Mononuclear cell (primary cell): ENCODE measurements around the gene SV2C. TPM values are rescaled to one million over a fixed set of nuclear protein-coding genes. Genes with fewer than 3 reads are reported as not detected.

ENCODE experiments used
- H3K27me3 ChIP-seq: 2 replicates; pipeline ENCODE4 v1.6.0; 2011; ENCODE audit warnings: low read length, control low read depth; ENCODE audit not compliant: insufficient read depth
- H3K4me1 ChIP-seq: 2 replicates; pipeline ENCODE4 v1.5.1; 2011; ENCODE audit warnings: mild to moderate bottlenecking, low read length, control low read depth; ENCODE audit not compliant: insufficient read depth
- H3K4me3 ChIP-seq: 2 replicates; pipeline ENCODE4 v1.5.1; 2011; ENCODE audit warnings: mild to moderate bottlenecking, low read length, moderate library complexity
- H3K9me3 ChIP-seq: 2 replicates; pipeline ENCODE4 v1.5.1; 2011; ENCODE audit warnings: low read depth, mild to moderate bottlenecking, control low read depth, low read length
- total RNA-seq: library from RNA; depleted of rRNA; stranded (reverse); fragments of >200 nt; gene quantifications from one replicate; pipeline ENCODE4 v1.2.3, GENCODE V29; 2012

The SV2C gene
- total RNA-seq, 1 donor, result under 0.01 TPM

DNA sequence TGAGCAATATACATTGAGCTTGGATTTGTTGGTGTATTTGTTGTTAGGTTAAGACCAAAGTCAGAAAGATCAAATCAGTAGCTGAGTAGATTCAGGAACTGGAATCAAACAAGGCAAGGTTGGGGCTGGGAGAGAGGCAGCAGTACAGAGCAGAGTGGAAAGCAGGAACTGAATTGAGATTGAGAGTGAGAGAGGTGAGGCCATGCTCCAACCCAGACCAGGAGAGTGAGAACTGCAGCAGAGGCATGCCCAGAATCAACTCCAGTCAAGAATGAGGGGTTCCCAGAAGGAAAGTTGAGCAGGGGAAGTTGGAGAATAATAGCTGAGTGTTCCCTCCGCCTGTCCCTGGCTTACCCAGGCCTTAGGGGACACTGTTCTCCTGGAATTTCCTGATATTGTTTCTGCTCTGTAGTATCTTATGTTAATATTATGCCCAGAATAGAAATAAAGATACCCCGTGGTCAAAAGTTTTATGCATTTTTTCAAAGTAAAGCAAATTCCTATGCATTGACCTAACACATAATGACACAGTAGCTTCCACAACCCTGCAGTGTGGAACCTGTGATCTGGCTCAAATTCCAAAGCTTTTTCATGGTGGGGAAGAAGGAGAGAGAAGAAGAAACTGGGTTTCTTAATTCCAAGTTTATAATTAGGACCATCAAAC is 82.7 kb downstream of the SV2C start:
- no peak overlapping the region for H3K4me3 ChIP-seq
- no peaks in the 10 kb centered on the region for H3K27me3 ChIP-seq
- H3K9me3 ChIP-seq, result no peaks in the 10 kb centered on the region
- H3K4me1 ChIP-seq, result no peaks in the 10 kb centered on the region

GRCh38 chr5:76166886-76167576 is 83.8 kb downstream of the SV2C start:
- Histone ChIP-seq H3K9me3 (no peaks in the 10 kb centered on the region), H3K4me1 (no peaks in the 10 kb centered on the region), H3K4me3 (no peak overlapping the region), H3K27me3 (no peaks in the 10 kb centered on the region)

DNA sequence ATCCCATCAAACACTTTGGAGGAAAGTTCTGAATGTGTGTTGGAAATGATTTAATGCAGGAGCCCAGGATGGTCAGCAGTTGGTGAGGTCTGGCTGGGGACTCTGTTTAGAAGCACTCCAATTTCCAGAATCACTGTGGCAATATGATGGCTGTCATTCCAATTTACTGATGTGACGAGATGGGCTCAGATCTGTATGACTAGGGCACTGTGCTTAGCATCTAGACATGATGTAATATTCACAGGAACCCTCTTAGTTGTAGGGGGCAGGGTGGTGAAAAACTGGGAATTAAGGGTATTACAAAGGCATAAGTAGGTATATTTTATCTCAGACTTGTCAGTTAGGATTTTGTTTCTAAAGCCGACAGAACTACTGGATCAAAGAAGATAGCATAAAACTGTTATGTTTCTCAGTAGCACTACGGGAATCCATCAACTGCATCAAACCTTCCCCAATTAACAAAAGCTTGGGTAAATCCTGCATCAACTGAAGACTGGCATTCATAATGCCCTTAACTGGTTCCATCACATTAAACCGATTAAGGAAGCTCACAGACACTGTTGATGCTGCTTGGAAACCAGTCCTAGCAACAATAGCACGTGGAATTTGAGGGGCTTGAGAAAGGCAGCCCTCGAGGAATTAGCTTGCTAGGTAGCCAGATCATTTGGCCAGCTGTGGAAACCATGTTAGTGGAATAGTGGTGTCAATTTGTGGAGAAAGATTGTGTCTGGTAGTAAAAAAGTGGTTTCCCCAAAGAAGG is 86.1 kb downstream of the SV2C start:
- H3K9me3 ChIP-seq, result no peaks in the 10 kb centered on the region
- H3K4me1 ChIP-seq, result no peaks in the 10 kb centered on the region
- H3K27me3 ChIP-seq, result no peaks in the 10 kb centered on the region
- no peak overlapping the region for H3K4me3 ChIP-seq

- Histone ChIP-seq H3K27me3 (no peaks in the 10 kb centered on the region), H3K4me3 (no peak overlapping the region), H3K9me3 (no peaks in the 10 kb centered on the region), H3K4me1 (peaks cover 23% of the 10 kb centered on the region)
Observed at GRCh38 chr5:76174101-76174500, 90.9 kb downstream of the SV2C start.

DNA sequence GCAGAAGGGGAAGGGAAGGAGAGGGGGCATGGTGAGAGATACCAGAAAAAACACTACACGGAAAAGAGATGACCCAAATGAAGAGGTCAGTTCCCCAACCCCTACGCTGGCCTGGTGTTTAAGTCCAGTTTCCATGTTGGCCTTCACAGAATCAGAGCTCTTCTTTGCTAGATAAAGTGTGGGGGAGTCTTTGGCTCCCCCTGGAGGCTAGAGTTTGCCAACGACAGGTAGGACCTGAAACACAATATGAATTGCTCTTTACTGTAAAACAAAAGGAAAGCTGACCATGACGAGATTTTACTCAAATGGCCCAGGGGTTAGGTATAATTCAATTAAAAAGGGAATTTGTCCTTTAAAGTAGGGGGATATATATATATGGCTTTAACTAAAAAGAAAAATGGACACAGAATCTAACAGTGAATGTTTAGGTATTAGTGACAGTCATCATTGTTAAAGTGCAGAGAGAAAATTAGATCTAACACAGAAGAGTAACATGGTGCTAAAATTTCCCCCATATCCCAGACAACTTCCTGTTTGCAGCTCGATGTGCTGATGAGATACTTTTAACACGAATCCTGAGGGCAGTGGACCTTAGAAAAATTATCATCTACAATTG is 92.0 kb downstream of the SV2C start:
- Histone ChIP-seq H3K9me3 (no peaks in the 10 kb centered on the region), H3K27me3 (no peaks in the 10 kb centered on the region), H3K4me3 (no peak overlapping the region), H3K4me1 (peaks cover 28% of the 10 kb centered on the region)

DNA sequence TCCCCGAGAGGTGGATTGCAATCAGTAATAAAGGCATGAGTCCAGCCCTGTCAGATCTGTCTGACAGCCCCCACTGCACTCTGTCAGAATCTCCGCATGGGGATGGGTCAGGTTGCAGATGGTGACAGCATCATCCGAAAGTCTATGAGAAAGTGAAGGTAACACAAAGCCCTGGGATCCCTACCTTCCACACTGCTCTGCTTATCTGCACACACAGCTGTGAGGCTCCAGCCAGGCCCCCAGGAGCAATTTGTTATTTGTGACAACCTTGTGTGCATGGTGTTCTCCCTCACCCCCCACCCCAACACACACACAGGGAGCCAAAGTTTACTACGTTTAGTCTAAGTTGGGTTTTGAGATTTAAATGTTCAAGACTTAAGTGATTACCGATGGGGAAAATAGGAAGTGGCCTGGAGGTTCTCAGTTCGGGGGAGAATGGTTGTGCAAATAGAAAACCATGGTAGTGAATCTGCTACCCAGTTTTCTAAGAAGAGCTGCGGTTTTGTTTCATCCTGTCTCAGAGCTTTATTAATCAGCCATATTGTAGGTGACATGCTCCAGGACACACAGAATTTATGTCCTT is 92.7 kb downstream of the SV2C start:
- Histone ChIP-seq H3K4me3 (no peak overlapping the region), H3K9me3 (no peaks in the 10 kb centered on the region), H3K27me3 (no peaks in the 10 kb centered on the region)

GRCh38 chr5:76177978-76178377 is 94.8 kb downstream of the SV2C start:
- peaks cover 48% of the 10 kb centered on the region for H3K4me1 ChIP-seq
- no peaks in the 10 kb centered on the region for H3K9me3 ChIP-seq
- H3K4me3 ChIP-seq, result no peak overlapping the region

More for the DNA sequence above, 92.7 kb downstream of the SV2C start:
- peaks cover 36% of the 10 kb centered on the region for H3K4me1 ChIP-seq

GRCh38 chr5:76178913-76179312 is 95.7 kb downstream of the SV2C start:
- Histone ChIP-seq H3K4me1 (peaks cover 48% of the 10 kb centered on the region), H3K4me3 (no peak overlapping the region), H3K9me3 (no peaks in the 10 kb centered on the region), H3K27me3 (peaks cover 2% of the 10 kb centered on the region)

More at GRCh38 chr5:76177978-76178377, 94.8 kb downstream of the SV2C start:
- H3K27me3 ChIP-seq, result no peaks in the 10 kb centered on the region

DNA sequence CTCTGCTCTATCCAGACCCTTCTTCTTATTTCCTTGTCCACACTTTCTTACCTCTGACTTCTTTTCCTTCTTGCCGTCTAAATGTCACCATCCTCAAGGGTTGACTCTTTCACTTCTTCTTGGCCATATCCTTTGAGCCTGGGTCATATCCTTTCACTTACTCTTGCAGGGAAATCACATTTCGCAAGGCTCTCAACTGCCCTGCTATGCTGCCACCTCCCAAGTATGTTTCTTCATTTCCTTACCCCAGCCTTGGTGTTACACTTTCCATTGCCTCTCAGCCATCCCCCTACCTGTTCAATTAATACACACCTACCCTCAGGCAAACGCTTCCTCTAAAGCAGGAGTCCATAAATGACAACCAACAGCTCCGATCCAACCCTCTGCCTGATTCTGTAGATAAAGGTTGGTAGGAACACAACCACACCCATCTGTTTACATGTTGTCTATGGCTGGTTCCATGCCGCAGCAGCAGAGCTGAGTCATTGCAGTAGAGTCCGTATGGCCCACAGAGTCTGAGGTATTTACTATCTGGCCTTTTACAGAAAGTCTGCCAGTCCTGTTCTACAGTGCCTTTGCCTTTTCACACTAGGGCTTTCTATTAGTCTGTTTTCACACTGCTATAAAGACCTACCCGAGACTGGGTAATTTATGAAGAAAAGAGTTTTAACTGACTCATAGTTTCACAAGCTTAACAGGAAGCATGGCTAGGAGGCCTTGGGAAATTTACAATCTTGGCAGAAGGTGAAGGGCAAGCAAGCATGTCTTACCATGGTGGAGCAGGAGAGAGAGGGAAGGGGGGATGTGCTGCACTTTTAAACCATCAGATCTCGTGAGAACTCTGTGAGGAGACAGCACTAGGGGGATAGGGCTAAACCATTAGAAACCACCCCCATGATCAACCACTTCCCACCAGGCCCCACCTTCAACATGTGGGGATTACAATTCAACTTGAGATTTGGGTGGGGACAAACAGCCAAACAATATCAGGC is 97.9 kb downstream of the SV2C start:
- no peaks in the 10 kb centered on the region for H3K9me3 ChIP-seq

GRCh38 chr5:76187386-76187785 is 104.2 kb downstream of the SV2C start:
- Histone ChIP-seq H3K27me3 (peaks cover 2% of the 10 kb centered on the region), H3K4me1 (no peaks in the 10 kb centered on the region), H3K9me3 (no peaks in the 10 kb centered on the region), H3K4me3 (no peak overlapping the region)

More for the DNA sequence above, 97.9 kb downstream of the SV2C start:
- Histone ChIP-seq H3K4me3 (no peak overlapping the region), H3K4me1 (peaks cover 36% of the 10 kb centered on the region), H3K27me3 (peaks cover 2% of the 10 kb centered on the region)

DNA sequence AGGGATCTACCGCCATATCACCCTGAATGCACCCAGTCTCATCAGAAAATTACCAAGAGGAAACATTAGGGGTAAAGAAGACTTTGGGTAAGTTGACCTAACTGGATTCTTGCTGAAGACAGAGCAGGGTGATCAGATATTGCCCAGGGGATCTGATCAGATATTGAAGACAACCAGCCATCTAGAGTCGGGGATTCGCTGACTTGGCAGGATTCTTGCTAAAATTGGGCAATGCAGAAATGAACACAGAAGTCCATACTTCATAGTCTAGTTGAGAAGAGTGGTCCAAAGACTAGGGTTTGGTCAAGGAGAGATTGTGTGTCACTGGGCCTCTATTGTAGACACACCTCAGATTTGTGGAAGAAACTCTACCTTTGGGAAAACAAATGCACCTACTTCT is 107.2 kb downstream of the SV2C start:
- Histone ChIP-seq H3K27me3 (no peaks in the 10 kb centered on the region), H3K4me3 (no peak overlapping the region), H3K4me1 (no peaks in the 10 kb centered on the region), H3K9me3 (no peaks in the 10 kb centered on the region)

DNA sequence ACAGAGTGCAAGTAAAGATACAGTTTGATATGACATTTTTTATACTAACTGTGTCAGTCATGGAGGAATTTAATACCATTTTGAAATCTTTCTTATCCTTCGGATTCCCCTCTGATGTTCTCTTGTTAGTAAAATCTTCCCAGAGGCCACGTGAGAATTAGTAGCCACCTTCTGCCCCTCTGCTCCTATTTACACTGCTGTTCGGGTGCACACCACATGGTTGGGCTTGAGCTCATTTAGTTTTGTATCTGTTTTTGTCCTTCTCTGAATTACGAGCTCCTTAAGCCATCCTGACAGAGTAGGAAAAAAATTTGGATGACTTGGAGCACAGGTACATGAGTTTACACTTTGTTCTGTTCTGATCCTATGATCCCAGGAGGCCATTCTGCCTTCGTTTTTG is 109.7 kb downstream of the SV2C start:
- Histone ChIP-seq H3K27me3 (no peaks in the 10 kb centered on the region), H3K9me3 (no peaks in the 10 kb centered on the region), H3K4me1 (no peaks in the 10 kb centered on the region), H3K4me3 (no peak overlapping the region)

GRCh38 chr5:76193635-76194034 is 110.5 kb downstream of the SV2C start:
- no peak overlapping the region for H3K4me3 ChIP-seq
- no peaks in the 10 kb centered on the region for H3K27me3 ChIP-seq
- no peaks in the 10 kb centered on the region for H3K4me1 ChIP-seq
- no peaks in the 10 kb centered on the region for H3K9me3 ChIP-seq

GRCh38 chr5:76194340-76194739 is 111.2 kb downstream of the SV2C start:
- Histone ChIP-seq H3K4me3 (no peak overlapping the region), H3K4me1 (peaks cover 3% of the 10 kb centered on the region), H3K27me3 (no peaks in the 10 kb centered on the region), H3K9me3 (no peaks in the 10 kb centered on the region)
